Hematopoietic multipotent progenitor cell treated with erythropoietin and hydrocortisone succinate and interleukin-3 and kit ligand, for 6 days (in vitro differentiated cells): Measurements from ENCODE around the gene MEX3B.
"Not testable (repeated sequence)": the region's sequence is repeated elsewhere in the genome, so short reads cannot be mapped to it uniquely, and the experiment has no call there.

ENCODE experiments used
- DNase-seq: peaks from one replicate; pipeline ENCODE4 v3.0.0-alpha.2; 2015

The MEX3B gene

GRCh38 chr15:82047453-82048400 is 1.9 kb upstream of the MEX3B start:
- DNase-seq, result peak; percentile 57

DNA sequence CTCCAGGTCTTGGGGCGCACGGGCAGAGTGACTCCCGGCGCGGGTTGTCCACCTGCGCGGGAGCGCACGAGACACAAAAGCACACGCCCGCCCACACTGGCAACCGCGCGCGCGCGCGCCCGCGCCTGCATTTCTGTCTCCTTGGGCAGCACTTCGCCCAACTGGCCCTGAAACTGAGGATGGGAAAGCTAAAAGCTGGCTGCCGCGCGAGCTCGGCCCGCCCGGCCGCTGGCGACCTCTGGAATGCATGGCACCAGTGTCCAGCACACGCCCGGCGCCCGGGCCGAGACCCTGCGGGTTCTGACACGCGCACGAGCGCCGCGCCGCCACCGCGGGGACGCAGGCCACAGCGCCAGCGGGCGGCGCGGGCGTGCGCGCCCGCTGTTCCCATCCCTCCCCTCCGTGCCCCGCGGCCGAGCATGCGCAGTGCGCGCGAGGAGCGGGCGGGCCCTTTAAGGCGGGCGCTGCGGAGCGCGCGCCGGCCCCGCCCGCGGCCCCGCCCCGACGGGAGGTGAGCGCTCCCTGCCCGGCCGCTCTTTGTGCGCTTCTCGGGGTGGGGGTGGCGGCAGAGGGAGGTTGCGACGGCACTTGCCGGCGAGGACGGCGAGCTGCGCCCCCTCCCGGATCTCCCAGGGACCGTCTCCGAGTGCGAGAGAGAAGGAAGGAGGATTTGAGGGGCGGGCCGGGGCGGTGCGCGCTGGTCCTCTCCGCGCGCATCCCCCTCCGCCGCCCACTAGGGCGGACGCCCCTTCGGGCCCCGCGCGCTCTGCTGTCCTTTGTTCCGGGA is 1.0 kb upstream of the MEX3B start:
- DNase-seq, result peak; percentile 94

- peak; percentile 39 for DNase-seq
Observed at GRCh38 chr15:82045179-82045891, 483 bp downstream of the MEX3B start.

- DNase-seq, result peak; percentile 71
Observed at GRCh38 chr15:82044373-82045178, 1.2 kb downstream of the MEX3B start.

DNA sequence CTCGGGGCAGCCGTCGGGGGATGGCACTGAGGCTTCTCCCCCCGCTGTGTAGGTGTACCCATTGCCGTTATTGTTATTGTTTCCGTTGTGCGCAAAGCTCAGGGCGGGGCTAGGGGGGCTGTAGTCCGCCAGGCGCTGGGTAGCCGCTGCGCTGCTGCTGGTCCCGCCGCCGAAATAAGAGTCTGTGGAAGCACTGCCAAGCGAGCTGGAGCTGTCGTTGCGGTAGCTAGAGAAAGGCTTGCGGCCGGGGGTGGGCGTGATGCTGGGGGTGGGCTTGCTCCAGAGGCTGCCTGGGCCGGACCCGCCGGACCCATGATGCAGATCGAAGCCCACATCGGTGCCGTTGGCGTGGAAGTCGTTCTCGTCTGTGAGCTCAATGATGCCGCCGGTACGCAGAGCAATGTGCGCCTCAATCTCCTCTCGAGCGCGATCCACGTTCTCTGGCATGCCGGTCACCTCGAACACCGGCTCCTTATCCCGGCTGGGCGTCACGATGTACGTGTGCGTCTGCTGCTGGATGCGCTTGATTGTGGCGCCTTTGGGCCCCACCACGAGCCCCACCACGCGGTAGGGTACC is 1.9 kb downstream of the MEX3B start:
- DNase-seq, result peak; percentile 41

DNA sequence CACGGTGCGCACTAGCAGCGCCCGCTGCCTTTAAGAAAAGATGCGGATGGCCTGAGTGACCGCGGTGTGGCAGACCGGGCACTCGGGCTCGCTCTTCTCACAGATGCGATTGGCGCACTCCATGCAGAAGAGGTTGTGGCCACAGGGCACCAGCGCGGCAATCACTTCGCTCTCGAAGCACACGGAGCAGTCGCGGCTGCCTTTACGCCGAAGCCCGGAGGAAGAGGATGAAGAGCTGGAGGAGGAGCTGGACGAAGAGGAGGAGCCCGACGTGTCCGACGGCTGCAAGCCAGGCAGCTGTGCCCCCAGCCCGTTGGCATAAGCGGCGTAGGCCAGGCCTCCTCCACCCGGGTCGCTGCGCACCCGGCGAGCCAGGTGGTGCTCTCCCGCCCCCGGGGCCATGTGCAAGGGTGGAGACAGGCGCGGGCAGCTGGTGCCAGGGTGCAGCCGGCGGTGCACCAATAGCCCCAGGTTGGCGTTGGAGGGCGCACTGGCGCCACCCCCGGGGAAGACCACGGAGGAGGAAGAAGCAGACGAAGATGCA is 2.6 kb downstream of the MEX3B start:
- DNase-seq, result no peak

GRCh38 chr15:82040862-82041261 is 5.0 kb downstream of the MEX3B start:
- peak; percentile 40 for DNase-seq

- DNase-seq, result no peak
Observed at GRCh38 chr15:82040390-82040789, 5.4 kb downstream of the MEX3B start.

DNA sequence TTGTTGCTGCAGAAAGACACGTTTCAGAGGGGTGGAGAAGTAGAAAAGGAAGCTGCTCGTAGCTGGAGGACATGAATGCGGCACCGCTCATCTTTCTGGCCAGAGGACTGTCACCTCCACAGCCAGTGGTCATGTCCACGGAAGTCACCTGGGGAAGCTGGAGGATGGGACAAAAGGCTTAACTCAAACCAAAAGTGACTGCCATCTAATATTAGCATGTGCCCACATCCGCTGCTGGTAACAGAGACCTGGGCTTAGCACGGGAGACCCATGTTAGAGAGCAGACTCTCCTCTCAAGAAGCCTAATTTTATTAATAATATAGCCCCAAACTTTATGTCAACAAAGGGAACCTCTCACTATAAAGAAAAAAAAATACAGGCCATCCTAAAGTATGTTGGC is 5.9 kb downstream of the MEX3B start:
- DNase-seq, result no peak

DNA sequence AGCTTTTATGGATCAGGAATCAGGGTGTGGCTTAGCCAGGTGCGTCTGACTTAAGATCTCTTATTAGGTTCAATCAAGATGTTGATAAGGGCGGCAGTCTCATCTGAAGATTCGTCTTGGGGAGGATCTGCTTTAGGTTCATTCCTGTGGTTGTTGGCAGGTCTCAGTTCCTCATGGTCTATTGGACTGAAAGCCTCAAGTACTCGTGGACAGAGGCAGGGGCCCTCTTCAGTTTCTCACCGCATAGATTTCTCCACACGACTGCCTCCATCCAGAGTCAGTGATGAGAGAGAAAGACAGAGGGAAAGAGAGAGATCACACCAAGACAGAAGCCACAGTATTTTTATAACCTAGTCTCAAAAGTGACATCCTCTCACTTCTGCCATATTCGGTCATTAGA is 9.4 kb downstream of the MEX3B start:
- no peak for DNase-seq

DNA sequence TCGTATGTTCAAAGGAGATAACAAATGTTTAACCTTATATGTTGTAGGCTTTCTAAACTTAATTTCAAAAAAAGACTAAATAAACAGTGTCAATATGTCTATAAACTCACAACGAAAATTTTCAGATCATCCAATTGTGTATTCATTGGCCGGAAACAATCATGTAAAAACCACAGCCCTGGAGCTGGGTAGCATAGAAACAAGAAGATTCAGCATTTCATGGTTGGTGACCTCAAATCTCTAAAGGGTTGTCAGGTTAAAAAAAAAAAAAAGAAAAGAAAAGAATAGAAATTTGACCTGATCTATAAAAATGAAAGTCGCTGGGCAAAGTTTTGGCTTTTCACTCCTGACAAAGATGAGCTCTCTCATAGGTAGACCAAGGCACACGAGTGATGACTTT is 13.9 kb downstream of the MEX3B start:
- DNase-seq, result no peak

DNA sequence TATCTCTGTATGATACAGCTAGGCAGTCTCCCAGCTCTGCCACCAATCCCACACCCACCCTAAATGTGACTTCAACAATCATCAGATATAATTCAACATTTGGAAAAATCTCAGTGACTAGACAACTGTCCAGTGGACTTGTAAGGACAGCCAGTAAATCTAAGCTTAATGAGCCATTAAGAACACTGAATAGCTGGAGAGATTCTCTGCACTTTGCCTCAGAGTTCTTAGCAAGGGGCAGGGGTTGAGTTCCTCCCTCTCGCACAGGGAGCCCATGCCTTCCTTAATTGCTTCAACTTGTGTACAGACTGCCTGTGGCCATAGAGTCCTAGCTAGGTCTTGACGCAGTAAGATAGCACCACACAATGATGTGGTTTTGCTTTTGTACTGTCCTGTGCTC is 15.6 kb downstream of the MEX3B start:
- no peak for DNase-seq

DNA sequence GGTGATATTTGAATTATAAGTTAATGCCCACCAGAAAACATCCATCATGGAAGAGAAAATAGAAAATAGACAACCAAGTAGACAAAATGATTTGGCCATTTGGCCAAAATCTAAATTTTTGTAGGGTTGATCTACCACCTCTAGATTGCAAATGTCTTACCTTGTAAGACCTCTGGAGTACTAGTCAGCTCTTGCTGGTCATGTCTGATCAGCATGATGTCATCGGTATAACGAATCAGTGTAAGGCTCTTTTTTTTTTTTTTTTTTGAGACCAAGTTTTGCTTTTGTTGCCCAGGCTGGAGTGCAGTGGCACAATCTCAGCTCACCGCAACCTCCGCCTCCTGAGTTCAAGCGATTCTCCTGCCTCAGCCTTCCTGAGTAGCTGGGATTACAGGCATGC is 17.7 kb downstream of the MEX3B start:
- not testable (repeated sequence) for DNase-seq

- DNase-seq, result peak; percentile 77
Observed at GRCh38 chr15:82021992-82022391, 23.8 kb downstream of the MEX3B start.

DNA sequence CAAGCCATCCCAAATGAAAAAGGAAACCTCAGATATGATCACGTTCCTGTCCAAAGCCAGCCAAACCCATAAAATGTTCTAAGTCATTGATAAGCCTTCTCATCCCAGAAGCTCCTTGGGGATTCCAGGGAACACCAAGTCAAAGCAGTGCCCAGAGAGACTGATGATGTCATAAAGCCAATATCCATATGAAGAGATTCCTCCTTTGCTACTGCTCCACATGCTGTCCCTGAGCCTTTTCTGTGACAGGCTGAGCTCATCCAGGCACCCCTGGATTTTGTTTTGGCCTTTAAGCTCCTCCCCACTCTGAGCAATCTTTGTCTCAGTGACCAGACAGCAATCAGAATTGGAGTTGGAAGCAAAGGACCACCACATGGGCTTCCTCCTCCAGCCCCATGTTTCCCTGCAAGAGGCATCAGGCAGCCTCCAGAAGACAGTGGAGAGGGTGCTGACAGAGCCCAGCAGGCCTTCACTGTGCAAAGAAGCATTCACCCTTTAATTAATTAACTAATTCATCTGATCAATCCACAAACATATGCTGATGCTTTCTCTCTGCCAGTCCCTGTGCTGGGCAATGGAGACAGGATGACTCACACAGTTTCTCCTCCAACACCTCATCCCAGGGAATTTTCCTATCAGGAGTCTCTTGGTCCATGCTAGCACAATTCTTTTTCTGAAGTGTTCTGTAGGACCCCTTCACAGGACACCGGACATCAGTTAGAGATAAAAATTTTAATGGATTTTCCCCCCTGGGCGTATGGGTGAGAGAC is 25.0 kb downstream of the MEX3B start:
- DNase-seq, result no peak

DNA sequence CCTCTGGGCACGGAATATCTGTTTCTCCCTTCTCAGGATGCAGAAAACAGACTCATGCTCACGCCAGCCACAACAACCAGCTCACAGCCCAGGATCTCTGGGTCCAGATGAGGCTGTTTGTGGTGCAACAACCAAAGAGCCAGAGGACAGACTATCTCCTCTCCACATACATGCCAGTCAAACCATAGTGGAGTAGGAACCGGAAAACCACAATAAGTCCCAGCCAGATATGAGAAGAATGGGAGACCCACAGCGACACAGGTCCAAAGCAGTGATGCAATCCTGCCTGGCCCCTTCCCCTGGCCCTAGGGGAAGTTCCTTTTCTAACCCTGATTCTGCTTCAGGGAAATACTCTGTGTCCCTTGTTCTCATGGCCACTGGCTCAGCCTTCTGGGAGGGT is 27.6 kb downstream of the MEX3B start:
- peak; percentile 95 for DNase-seq

DNA sequence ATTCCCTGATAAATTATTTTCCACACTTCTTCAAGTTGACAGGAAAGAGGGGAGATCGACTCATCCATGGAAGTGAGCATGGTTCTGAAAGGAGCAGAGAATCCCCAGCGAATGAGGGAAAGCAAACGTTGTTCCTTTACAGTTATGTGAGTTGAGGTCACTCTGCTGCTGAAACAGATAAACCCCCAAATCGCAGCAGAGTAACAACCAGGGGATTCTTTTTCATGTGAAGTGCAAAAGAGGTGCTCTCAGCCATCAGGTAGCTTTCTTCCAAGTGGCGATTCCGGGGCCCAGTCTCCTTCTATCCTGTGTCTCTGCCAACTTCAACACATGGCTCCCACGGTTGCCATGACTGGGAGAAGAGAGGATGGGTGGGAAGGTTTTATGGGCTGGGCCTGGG is 28.2 kb downstream of the MEX3B start:
- DNase-seq, result no peak

DNA sequence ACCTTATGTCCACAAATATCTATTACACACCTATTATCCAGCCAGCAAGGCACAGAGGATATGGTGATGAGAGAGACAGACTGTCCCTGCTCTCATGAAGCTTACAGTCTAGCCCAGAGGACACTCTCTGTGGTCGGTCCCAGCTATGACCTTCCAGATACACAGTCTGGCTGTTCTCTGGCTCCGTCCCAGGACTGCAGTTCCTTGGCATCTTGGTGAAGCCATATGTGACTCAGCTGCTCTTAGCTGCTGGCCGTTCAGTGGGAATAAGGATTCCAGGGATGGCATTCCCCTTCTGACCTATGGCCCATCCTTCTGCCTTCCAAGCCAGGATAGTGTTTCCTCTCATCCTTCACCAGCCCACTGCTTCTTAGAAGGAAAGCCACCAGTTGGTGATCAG is 30.8 kb downstream of the MEX3B start:
- no peak for DNase-seq

DNA sequence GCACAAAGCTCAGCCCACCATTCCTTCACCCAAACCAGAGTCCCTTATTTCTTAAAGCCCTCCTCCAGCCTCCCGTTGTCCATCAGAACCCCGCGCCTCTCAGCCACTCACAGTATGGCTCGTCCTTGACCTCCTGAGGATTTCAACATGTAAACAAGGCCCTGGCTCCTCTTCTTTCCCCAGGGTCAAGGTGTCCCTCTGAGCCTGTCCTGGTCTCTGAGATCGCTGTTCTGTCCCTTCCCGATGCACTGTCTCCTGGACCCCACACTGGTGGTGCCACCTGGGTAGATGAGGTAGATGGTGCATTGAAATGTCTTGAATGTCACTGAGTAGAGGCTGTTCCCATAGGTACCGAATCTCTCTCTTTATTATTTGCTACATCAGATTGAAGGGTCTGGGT is 32.9 kb downstream of the MEX3B start:
- no peak for DNase-seq

DNA sequence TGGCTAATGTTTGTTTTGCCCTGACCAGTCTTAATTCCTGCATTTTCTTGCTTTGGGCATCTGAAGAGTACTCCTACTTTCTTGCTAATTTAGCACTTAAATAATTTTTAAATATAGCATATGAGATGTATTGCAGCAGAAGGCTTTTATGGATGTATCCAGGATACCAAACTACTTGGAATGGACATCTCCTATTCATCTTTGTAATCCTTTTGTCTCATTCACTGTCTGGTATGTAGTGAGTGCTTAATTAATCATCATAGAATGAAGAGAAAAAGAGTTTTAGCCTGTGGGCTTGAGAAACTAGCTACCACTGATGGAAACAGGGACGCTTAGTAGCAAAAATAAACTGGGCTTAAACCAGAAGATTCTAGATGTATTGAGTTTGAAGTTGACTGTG is 40.6 kb downstream of the MEX3B start:
- no peak for DNase-seq

GRCh38 chr15:82003916-82004315 is 41.9 kb downstream of the MEX3B start:
- DNase-seq, result no peak
